Panc1 (cell line): ENCODE results near the gene GATB. TPM values are rescaled to one million over a fixed set of nuclear protein-coding genes. Genes with fewer than 3 reads are reported as not detected.

Experiments
- ATAC-seq: fragments of 200-7000 bp; cut with Tn5 transposase; 2 replicates; pipeline ENCODE4 v1.9.1; 2020; ENCODE audit warnings: mild to moderate bottlenecking, moderate library complexity
- BruUV-seq: library from RNA; stranded (reverse); fragments of 400-500 nt; replicated peaks from 2 replicates; lab custom pipeline; 2021; lab: Mats Ljungman, UMichigan
- CTCF ChIA-PET: fragments of 300-600 bp; sonication (Branson Sonifier 250); formaldehyde crosslinking; loops from one replicate; lab custom pipeline; 2022; ENCODE audit warnings: antibody characterized with exemption; lab: Charles Lee
- POLR2A ChIA-PET: fragments of 300-600 bp; sonication (Branson Sonifier 250); formaldehyde crosslinking; loops from one replicate; lab custom pipeline; 2022; ENCODE audit warnings: antibody characterized with exemption; lab: Charles Lee
- DNase-seq: peaks from one replicate; pipeline ENCODE4 v3.0.0-alpha.2; 2010; ENCODE audit warnings: low read depth, low spot score
- H3K27ac ChIP-seq: 2 replicates; pipeline ENCODE4 v1.5.1; 2011; ENCODE audit warnings: mild to moderate bottlenecking, low read length, inconsistent platforms
- H3K27me3 ChIP-seq: fragments of 200-500 bp; sonication (Bioruptor generic); 2 replicates; pipeline ENCODE4 v1.6.0; 2014; ENCODE audit warnings: low read length, inconsistent platforms; ENCODE audit not compliant: control insufficient read depth, insufficient read depth
- H3K36me3 ChIP-seq: fragments of 200-500 bp; sonication (Bioruptor generic); 2 replicates; pipeline ENCODE4 v1.5.1; 2014; ENCODE audit warnings: inconsistent platforms, mild to moderate bottlenecking, low read length, moderate library complexity; ENCODE audit not compliant: control insufficient read depth, insufficient read depth
- H3K4me1 ChIP-seq: 2 replicates; pipeline ENCODE4 v1.5.1; 2011; ENCODE audit warnings: inconsistent platforms, mild to moderate bottlenecking, low read length, moderate library complexity; ENCODE audit not compliant: control insufficient read depth, insufficient read depth
- H3K4me3 ChIP-seq, 2 experiments: 2 replicates each; pipeline ENCODE4 v1.5.1; 2011 to 2012; ENCODE audit warnings: low read depth in 2 of 2, low read length in 2 of 2, mild to moderate bottlenecking in 2 of 2, inconsistent platforms in 1 of 2, moderate library complexity in 1 of 2
- H3K9me3 ChIP-seq: fragments of 200-500 bp; sonication (Bioruptor generic); 2 replicates; pipeline ENCODE4 v1.5.1; 2014; ENCODE audit warnings: low read depth, mild to moderate bottlenecking, inconsistent platforms, low read length, moderate library complexity; ENCODE audit not compliant: control insufficient read depth, insufficient read depth
- CTCF ChIP-seq: fragments of 450-650 bp; IDR thresholded peaks from 2 replicates; pipeline ENCODE4 v1.5.1; 2017; ENCODE audit warnings: mild to moderate bottlenecking
- POLR2AphosphoS5 ChIP-seq: IDR thresholded peaks from 2 replicates; pipeline ENCODE4 v1.6.1; 2012; ENCODE audit warnings: mild to moderate bottlenecking, low read depth, low read length, moderate library complexity
- REST ChIP-seq, 2 experiments: IDR thresholded peaks; 2 replicates each; pipeline ENCODE4 v1.6.1; 2011 to 2012; ENCODE audit warnings: low read depth in 2 of 2, control low read depth in 1 of 2, low read length in 1 of 2, mild to moderate bottlenecking in 1 of 2, moderate library complexity in 1 of 2; ENCODE audit not compliant: insufficient read depth in 1 of 2
- SIN3A ChIP-seq: IDR thresholded peaks from 2 replicates; pipeline ENCODE4 v1.6.1; 2012; ENCODE audit warnings: low read depth, mild to moderate bottlenecking, low read length, moderate library complexity, borderline replicate concordance; ENCODE audit not compliant: insufficient read depth
- TCF7L2 ChIP-seq: IDR thresholded peaks from 2 replicates; pipeline ENCODE4 v1.6.1; 2011; ENCODE audit warnings: mild to moderate bottlenecking, low read depth, low read length, inconsistent platforms
- in situ Hi-C: cut with HindIII; loops from 2 replicates; pipeline ENCODE4 v1.10.0; 2016; ENCODE audit warnings: low sequenced_read_pairs, low pct_unique_long_range_greater_than_20kb
- intact Hi-C: fragments of 100-400 bp; cut with micrococcal nuclease; formaldehyde crosslinking; loops from one replicate; pipeline ENCODE4 v1.10.0; 2022; ENCODE audit not compliant: unreplicated experiment
- total RNA-seq: library from RNA; stranded (reverse); gene quantifications from one replicate; pipeline ENCODE4 v1.2.1, GENCODE V29; 2021; ENCODE audit not compliant: unreplicated experiment

GATB gene
- total RNA-seq, 1 experiment from 2014 or later: 9.7 TPM

- H3K27ac ChIP-seq: no peak overlapping the region
- H3K4me3 ChIP-seq: no peak overlapping the region
- ChIA-PET POLR2A (no interaction called here), CTCF (no interaction called here)
- no peaks in the 10 kb centered on the region; the same call in 1 of the 2 replicates for H3K27me3 ChIP-seq
- no peaks in the 10 kb centered on the region for H3K36me3 ChIP-seq
- H3K4me1 ChIP-seq: no peaks in the 10 kb centered on the region
- no peaks in the 10 kb centered on the region for H3K9me3 ChIP-seq
- intact Hi-C loops: no loop called here
- no peak for DNase-seq
- TF ChIP-seq CTCF (peak; percentile 18), REST (IDR thresholded peaks at IDR 0.05; ENCODE audit: insufficient read depth in 1 of 2, low read depth in 2 of 2, low read length in 1 of 2) (no peak)
- ATAC-seq: peak; percentile 66; the same call in 1 of the 2 replicates
- no TSS peak for BruUV-seq
- in situ Hi-C loops: no loop called here
Observed at GRCh38 chr4:151649479-151649878, 111.3 kb downstream of the GATB start.

GRCh38 chr4:151646322-151646721 is 114.5 kb downstream of the GATB start:
- in situ Hi-C loops: no loop called here
- no peak for DNase-seq
- no peaks in the 10 kb centered on the region for H3K9me3 ChIP-seq
- BruUV-seq: no TSS peak
- CTCF ChIA-PET: no interaction called here
- no peaks in the 10 kb centered on the region for H3K4me1 ChIP-seq
- TF ChIP-seq POLR2AphosphoS5 (no peak), TCF7L2 (no peak), SIN3A (no peak), REST (IDR thresholded peaks at IDR 0.05; ENCODE audit: insufficient read depth in 1 of 2, low read depth in 2 of 2, low read length in 1 of 2) (no peak), CTCF (no peak)
- intact Hi-C loops: no loop called here
- H3K27ac ChIP-seq: no peak overlapping the region
- no peak overlapping the region for H3K4me3 ChIP-seq
- no peak for ATAC-seq
- POLR2A ChIA-PET: no interaction called here
- H3K36me3 ChIP-seq: no peaks in the 10 kb centered on the region
- H3K27me3 ChIP-seq: no peaks in the 10 kb centered on the region; the same call in 1 of the 2 replicates
